KMS-11 (cell line): ENCODE data around the gene ACSF3.

Source experiments
- H2AFZ ChIP-seq: fragments of 200-600 bp; sonication (generic); 2 replicates; pipeline ENCODE4 v1.6.1; 2016; ENCODE audit warnings: antibody characterized with exemption, mixed run types, low read depth
- H3K27ac ChIP-seq: fragments of 200-600 bp; sonication (generic); 2 replicates; pipeline ENCODE4 v1.6.1; 2016; ENCODE audit warnings: mild to moderate bottlenecking, mixed run types
- H3K27me3 ChIP-seq: fragments of 200-600 bp; sonication (generic); 2 replicates; pipeline ENCODE4 v1.6.1; 2017; ENCODE audit warnings: mild to moderate bottlenecking, low read depth, mixed run types, moderate library complexity; ENCODE audit not compliant: insufficient read depth
- H3K36me3 ChIP-seq: fragments of 200-600 bp; sonication (generic); 2 replicates; pipeline ENCODE4 v1.6.1; 2017; ENCODE audit warnings: mild to moderate bottlenecking, mixed run types; ENCODE audit not compliant: insufficient read depth
- H3K4me1 ChIP-seq: fragments of 200-600 bp; sonication (generic); 2 replicates; pipeline ENCODE4 v1.6.1; 2016; ENCODE audit warnings: mild to moderate bottlenecking, low read depth, mixed run types; ENCODE audit not compliant: poor library complexity, severe bottlenecking
- H3K4me2 ChIP-seq: fragments of 200-600 bp; sonication (generic); 2 replicates; pipeline ENCODE4 v1.7.0; 2016; ENCODE audit warnings: mild to moderate bottlenecking, mixed run types
- H3K4me3 ChIP-seq: fragments of 200-600 bp; sonication (generic); IDR thresholded peaks from 2 replicates; pipeline ENCODE4 v1.6.1; 2017; ENCODE audit warnings: low read depth, low read length, mixed read lengths; ENCODE audit not compliant: insufficient read depth
- H3K79me2 ChIP-seq: fragments of 200-600 bp; sonication (generic); 2 replicates; pipeline ENCODE4 v1.6.1; 2016; ENCODE audit warnings: low read depth, mixed run types; ENCODE audit not compliant: insufficient read depth
- H3K9ac ChIP-seq: fragments of 200-600 bp; sonication (generic); 2 replicates; pipeline ENCODE4 v1.6.1; 2016; ENCODE audit warnings: mild to moderate bottlenecking, mixed run types
- H4K20me1 ChIP-seq: fragments of 200-600 bp; sonication (generic); 2 replicates; pipeline ENCODE4 v1.6.1; 2016; ENCODE audit warnings: mild to moderate bottlenecking, mixed run types; ENCODE audit not compliant: insufficient read depth
- TF ChIP-seq, protein P1 (sequence below): fragments of 200-600 bp; sonication (generic); conservative IDR thresholded peaks from 2 replicates; pipeline ENCODE4 v1.6.1; 2017; ENCODE audit warnings: low read depth, mild to moderate bottlenecking, antibody characterized with exemption, low read length, moderate library complexity, mixed read lengths

Gene ACSF3

DNA sequence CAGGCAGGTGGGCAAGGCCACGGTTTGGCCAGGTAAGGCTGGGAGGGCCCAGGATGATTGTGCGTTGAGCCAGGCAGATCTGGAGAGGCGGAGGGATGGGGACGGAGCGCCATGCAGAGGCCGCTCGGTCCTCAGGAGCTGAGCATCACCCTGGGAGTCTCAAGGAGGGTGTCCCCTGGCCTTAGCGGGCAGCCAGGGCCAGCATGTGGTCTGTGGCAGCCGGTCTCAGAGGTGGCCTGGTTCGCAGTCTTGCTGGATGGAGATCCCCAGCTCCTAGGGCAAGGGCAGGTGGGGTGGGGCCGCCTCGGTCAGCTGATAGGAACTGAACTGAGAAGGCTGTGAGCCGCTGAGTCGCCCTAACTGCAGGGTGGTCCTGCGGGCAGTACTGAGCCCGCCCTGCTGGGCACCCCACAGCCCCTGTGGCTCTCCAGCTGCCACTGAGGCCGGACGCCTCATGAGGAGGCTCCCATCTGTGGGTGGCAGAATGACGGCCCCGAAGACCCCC lies 66.2 kb downstream of the ACSF3 start:
- Histone ChIP-seq H3K4me3 (no peak overlapping the region), H3K27me3 (peaks cover 11% of the 10 kb centered on the region; the same call in 1 of the 2 replicates), H3K4me2 (no peak overlapping the region), H3K79me2 (no peaks in the 10 kb centered on the region), H3K9ac (no peak overlapping the region), H3K27ac (no peak overlapping the region), H3K36me3 (no peaks in the 10 kb centered on the region), H4K20me1 (no peaks in the 10 kb centered on the region), H2AFZ (no peak overlapping the region), H3K4me1 (no peaks in the 10 kb centered on the region)
- TF ChIP-seq, protein P1, sequence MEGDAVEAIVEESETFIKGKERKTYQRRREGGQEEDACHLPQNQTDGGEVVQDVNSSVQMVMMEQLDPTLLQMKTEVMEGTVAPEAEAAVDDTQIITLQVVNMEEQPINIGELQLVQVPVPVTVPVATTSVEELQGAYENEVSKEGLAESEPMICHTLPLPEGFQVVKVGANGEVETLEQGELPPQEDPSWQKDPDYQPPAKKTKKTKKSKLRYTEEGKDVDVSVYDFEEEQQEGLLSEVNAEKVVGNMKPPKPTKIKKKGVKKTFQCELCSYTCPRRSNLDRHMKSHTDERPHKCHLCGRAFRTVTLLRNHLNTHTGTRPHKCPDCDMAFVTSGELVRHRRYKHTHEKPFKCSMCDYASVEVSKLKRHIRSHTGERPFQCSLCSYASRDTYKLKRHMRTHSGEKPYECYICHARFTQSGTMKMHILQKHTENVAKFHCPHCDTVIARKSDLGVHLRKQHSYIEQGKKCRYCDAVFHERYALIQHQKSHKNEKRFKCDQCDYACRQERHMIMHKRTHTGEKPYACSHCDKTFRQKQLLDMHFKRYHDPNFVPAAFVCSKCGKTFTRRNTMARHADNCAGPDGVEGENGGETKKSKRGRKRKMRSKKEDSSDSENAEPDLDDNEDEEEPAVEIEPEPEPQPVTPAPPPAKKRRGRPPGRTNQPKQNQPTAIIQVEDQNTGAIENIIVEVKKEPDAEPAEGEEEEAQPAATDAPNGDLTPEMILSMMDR: no peak

DNA sequence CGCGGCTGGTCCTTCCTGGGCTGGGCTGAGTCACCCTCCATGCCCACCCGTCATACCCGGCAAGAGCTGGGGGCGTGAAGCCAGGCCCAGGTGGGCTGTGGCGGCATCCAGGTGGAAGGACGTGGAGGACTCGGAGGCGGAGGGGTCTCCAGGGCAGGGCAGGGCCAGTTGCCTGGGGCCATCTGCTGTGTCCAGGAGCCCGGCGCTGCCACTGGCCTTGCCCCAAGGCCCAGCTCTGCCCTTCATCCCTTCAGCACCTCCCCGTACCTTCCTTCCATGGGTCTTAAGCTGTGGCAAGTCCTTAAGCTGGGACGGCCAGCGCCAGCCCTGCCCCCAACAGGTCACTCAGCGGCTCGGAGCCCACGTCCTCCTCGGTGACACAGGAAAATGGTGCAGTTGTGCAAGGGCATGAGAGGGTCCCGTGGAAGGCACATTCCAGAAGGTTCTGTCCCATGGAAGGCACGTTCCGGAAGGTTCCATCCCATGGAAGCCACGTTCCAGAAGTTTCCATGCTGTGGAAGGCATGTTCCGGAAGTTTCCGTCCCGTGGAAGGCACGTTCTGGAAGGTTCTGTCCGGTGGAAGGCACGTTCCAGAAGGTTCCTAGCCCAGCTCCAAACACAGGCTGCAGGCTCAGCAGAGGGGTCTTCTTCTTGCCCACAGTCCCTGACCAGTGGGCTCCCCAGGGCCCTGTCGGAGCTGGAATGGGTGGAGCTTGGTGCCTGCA lies 67.5 kb downstream of the ACSF3 start:
- Histone ChIP-seq H3K27ac (no peak overlapping the region), H3K27me3 (peaks cover 14% of the 10 kb centered on the region), H3K4me1 (no peaks in the 10 kb centered on the region), H3K4me3 (no peak overlapping the region), H4K20me1 (no peaks in the 10 kb centered on the region), H3K9ac (no peak overlapping the region), H2AFZ (no peak overlapping the region), H3K36me3 (no peaks in the 10 kb centered on the region), H3K79me2 (no peaks in the 10 kb centered on the region), H3K4me2 (no peak overlapping the region)
- TF ChIP-seq, protein P1: no peak

DNA sequence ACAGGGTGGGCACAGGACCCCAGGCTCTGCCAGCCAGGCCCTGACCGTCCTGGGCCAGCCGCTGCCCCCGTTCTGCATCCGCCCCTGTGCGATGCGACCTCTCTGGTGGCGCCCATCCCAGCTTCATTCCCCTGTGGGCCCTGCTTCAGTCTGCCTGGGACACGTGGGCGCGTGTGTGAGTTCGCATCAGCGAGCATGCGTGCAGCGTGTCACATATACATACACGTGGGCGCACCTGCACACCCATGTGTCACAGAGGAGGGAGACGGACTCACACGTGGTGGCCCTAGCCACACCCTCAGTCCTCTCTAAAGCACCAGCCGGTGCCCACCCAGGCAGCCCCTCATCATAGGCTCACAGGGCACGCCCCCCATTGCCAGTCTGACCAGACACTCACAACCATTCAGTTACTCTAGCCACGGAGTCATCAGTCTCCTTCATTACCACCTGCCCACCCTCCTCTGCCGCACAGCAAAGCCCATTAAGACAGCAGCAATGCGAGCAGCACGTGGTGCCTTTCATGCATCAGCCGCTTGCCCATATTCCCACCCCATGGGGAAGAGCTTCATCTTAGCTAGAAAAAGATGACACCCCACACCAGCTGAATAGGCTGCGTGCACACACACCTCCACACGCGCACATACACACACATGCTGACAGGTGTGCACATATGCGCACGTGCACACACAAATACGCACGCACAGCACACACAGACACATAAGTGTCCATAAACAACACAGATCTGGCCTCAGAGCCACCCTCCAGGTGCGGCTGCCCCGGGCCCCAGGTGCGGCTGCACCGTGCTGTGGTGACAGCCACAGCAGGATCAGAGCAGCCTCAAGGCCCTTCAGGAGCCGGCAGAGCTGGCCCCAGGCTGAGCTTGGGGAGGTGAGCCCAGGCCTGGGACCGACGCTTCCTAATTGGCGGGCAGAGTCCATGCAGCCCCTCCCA lies 68.4 kb downstream of the ACSF3 start:
- Histone ChIP-seq H3K27me3 (peaks cover 19% of the 10 kb centered on the region), H3K4me2 (no peak overlapping the region), H2AFZ (no peak overlapping the region), H3K4me3 (no peak overlapping the region), H3K4me1 (peaks cover 3% of the 10 kb centered on the region), H4K20me1 (no peaks in the 10 kb centered on the region), H3K36me3 (no peaks in the 10 kb centered on the region), H3K9ac (no peak overlapping the region), H3K79me2 (no peaks in the 10 kb centered on the region), H3K27ac (no peak overlapping the region)
- TF ChIP-seq, protein P1: no peak

DNA sequence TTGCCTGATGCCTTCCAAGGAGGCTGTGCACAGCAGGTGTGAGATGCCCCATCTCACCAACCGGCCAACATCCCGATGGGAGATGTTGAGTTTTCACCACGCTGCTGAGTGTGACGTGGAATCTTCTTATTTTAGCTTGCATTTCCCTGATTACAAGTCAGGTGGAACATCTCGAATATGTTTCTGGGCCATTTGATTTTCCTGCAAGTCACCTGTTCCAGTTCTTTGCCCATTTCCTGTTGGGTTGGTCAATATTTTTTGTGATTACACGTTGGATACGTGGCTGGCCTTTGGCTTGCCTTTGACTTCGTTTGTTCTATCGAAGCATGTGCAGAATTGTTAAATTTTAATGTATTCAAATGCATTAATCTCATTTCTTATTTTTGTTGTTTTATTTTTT lies 69.6 kb downstream of the ACSF3 start:
- H3K9ac ChIP-seq: no peak overlapping the region
- H3K4me3 ChIP-seq: no peak overlapping the region
- peaks cover 6% of the 10 kb centered on the region for H3K4me1 ChIP-seq
- TF ChIP-seq, protein P1: no peak
- H3K36me3 ChIP-seq: no peaks in the 10 kb centered on the region
- no peaks in the 10 kb centered on the region for H4K20me1 ChIP-seq
- peaks cover 24% of the 10 kb centered on the region for H3K27me3 ChIP-seq
- H3K27ac ChIP-seq: no peak overlapping the region
- H3K79me2 ChIP-seq: no peaks in the 10 kb centered on the region
- no peak overlapping the region for H3K4me2 ChIP-seq
- no peak overlapping the region for H2AFZ ChIP-seq
